Esophagus muscularis mucosa (tissue), 4 donors: Measurements from ENCODE around the gene SPDYA.

Source experiments
- EP300 ChIP-seq: sonication (generic); formaldehyde crosslinking; IDR thresholded peaks from one replicate; pipeline ENCODE4 v1.6.1; 2017; ENCODE audit warnings: antibody characterized with exemption
- POLR2A ChIP-seq: fragments of 450-650 bp; IDR thresholded peaks from one replicate; pipeline ENCODE4 v1.6.1; 2017; ENCODE audit warnings: antibody characterized with exemption, moderate library complexity, mild to moderate bottlenecking, low read depth
- TF ChIP-seq, protein P1 (sequence below), 3 experiments: fragments of 200-600 bp in 2 of 3; fragments of 450-650 bp in 1 of 3; sonication (generic) in 2 of 3; IDR thresholded peaks; one replicate each; pipeline ENCODE4 v1.5.1; 2017 to 2019; ENCODE audit warnings: antibody characterized with exemption in 3 of 3, mild to moderate bottlenecking in 2 of 3, moderate library complexity in 1 of 3

- TF ChIP-seq EP300 (no peak), POLR2A (no peak)
- TF ChIP-seq, protein P1, sequence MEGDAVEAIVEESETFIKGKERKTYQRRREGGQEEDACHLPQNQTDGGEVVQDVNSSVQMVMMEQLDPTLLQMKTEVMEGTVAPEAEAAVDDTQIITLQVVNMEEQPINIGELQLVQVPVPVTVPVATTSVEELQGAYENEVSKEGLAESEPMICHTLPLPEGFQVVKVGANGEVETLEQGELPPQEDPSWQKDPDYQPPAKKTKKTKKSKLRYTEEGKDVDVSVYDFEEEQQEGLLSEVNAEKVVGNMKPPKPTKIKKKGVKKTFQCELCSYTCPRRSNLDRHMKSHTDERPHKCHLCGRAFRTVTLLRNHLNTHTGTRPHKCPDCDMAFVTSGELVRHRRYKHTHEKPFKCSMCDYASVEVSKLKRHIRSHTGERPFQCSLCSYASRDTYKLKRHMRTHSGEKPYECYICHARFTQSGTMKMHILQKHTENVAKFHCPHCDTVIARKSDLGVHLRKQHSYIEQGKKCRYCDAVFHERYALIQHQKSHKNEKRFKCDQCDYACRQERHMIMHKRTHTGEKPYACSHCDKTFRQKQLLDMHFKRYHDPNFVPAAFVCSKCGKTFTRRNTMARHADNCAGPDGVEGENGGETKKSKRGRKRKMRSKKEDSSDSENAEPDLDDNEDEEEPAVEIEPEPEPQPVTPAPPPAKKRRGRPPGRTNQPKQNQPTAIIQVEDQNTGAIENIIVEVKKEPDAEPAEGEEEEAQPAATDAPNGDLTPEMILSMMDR (IDR thresholded peaks at IDR 0.05) = no peak
Measured at GRCh38 chr2:28869494-28870145, 59.0 kb downstream of the SPDYA start.
